ENCODE measurements around the gene PDIA4. TPM values are rescaled to one million over a fixed set of nuclear protein-coding genes. Genes with fewer than 3 reads are reported as not detected.
"Not testable (repeated sequence)": the region's sequence is repeated elsewhere in the genome, so short reads cannot be mapped to it uniquely, and the experiment has no call there.

The PDIA4 gene
- total RNA-seq, 1 experiment from 2014 or later, result 281 TPM

DNA sequence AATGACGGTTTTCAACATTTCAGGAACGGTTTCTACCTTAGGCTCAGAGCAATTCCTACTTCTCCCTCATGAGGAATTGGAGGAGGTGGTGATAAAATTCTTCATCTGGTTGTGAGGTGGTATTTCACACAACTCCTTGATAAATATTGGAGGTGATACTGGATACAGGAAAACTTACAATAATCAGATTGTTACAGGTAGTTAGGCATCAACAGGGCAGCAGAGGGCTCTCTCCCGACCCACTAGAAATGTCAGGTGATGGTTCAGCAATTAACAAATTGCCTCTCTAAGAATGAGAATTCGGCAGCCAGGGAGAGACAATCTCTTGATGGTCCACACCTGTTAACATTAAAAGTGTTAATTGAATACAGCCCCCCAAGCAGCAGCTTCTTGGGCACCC lies 39.6 kb upstream of the PDIA4 start:
- POLR2A ChIA-PET, result interaction anchor here (0.7 kb wide), 1 partner anchor 62 kb away, joined by 5 read pairs; no protein-coding TSS in a partner anchor
- TF ChIP-seq TCF7L2 (IDR thresholded peaks at IDR 0.05; ENCODE audit: low read depth, low read length), result no peak
- no peak for TF ChIP-seq REST (IDR thresholded peaks at IDR 0.05; ENCODE audit: insufficient read depth in 1 of 2, low read depth in 2 of 2, low read length in 1 of 2)
- no peak for TF ChIP-seq SIN3A (IDR thresholded peaks at IDR 0.05; ENCODE audit: borderline replicate concordance, insufficient read depth, low read depth, low read length)
- no peak for TF ChIP-seq POLR2AphosphoS5 (IDR thresholded peaks at IDR 0.05; ENCODE audit: low read depth, low read length)
- TF ChIP-seq, protein P1, sequence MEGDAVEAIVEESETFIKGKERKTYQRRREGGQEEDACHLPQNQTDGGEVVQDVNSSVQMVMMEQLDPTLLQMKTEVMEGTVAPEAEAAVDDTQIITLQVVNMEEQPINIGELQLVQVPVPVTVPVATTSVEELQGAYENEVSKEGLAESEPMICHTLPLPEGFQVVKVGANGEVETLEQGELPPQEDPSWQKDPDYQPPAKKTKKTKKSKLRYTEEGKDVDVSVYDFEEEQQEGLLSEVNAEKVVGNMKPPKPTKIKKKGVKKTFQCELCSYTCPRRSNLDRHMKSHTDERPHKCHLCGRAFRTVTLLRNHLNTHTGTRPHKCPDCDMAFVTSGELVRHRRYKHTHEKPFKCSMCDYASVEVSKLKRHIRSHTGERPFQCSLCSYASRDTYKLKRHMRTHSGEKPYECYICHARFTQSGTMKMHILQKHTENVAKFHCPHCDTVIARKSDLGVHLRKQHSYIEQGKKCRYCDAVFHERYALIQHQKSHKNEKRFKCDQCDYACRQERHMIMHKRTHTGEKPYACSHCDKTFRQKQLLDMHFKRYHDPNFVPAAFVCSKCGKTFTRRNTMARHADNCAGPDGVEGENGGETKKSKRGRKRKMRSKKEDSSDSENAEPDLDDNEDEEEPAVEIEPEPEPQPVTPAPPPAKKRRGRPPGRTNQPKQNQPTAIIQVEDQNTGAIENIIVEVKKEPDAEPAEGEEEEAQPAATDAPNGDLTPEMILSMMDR (IDR thresholded peaks at IDR 0.05), result peak; percentile 57
- Histone ChIP-seq H3K36me3 (ENCODE audit: control insufficient read depth, insufficient read depth, low read length) (peaks cover 6% of the 10 kb centered on the region), H3K4me1 (ENCODE audit: control insufficient read depth, insufficient read depth, low read length) (no peaks in the 10 kb centered on the region), H3K27me3 (ENCODE audit: control insufficient read depth, insufficient read depth, low read length) (no peaks in the 10 kb centered on the region), H3K27ac (ENCODE audit: low read length) (no peak overlapping the region), H3K4me3 (ENCODE audit: low read depth in 2 of 2, low read length in 2 of 2) (no peak overlapping the region), H3K9me3 (ENCODE audit: control insufficient read depth, insufficient read depth, low read depth, low read length) (no peaks in the 10 kb centered on the region)
- in situ Hi-C loops (cut with HindIII; ENCODE audit: low pct_unique_long_range_greater_than_20kb, low sequenced_read_pairs) (no loop called here), intact Hi-C loops (cut with micrococcal nuclease; ENCODE audit: unreplicated experiment) (loop anchor here (5.0 kb wide), 1 partner anchor 81 kb away; no protein-coding TSS in a partner anchor)
- DNase-seq (ENCODE audit: low read depth, low spot score) (no peak), ATAC-seq (no peak)
- BruUV-seq (replicated peaks), result no TSS peak
- CTCF ChIA-PET, result interaction anchor here (0.6 kb wide), 1 partner anchor 60 kb away, joined by 5 read pairs; no protein-coding TSS in a partner anchor

GRCh38 chr7:149063476-149063875 lies 35.2 kb upstream of the PDIA4 start:
- in situ Hi-C loops (cut with HindIII; ENCODE audit: low pct_unique_long_range_greater_than_20kb, low sequenced_read_pairs), result no loop called here
- ChIA-PET POLR2A (no interaction called here), CTCF (no interaction called here)
- TF ChIP-seq SIN3A (IDR thresholded peaks at IDR 0.05; ENCODE audit: borderline replicate concordance, insufficient read depth, low read depth, low read length), result no peak
- TF ChIP-seq, protein P1 (IDR thresholded peaks at IDR 0.05), result no peak
- no peak for TF ChIP-seq TCF7L2 (IDR thresholded peaks at IDR 0.05; ENCODE audit: low read depth, low read length)
- no peak for TF ChIP-seq REST (IDR thresholded peaks at IDR 0.05; ENCODE audit: insufficient read depth in 1 of 2, low read depth in 2 of 2, low read length in 1 of 2)
- no peak for TF ChIP-seq POLR2AphosphoS5 (IDR thresholded peaks at IDR 0.05; ENCODE audit: low read depth, low read length)
- no peak for DNase-seq (ENCODE audit: low read depth, low spot score)
- no TSS peak for BruUV-seq (replicated peaks)
- intact Hi-C loops (cut with micrococcal nuclease; ENCODE audit: unreplicated experiment), result no loop called here
- no peak for ATAC-seq
- Histone ChIP-seq H3K9me3 (ENCODE audit: control insufficient read depth, insufficient read depth, low read depth, low read length) (no peaks in the 10 kb centered on the region), H3K36me3 (ENCODE audit: control insufficient read depth, insufficient read depth, low read length) (no peaks in the 10 kb centered on the region), H3K4me3 (ENCODE audit: low read depth in 2 of 2, low read length in 2 of 2) (no peak overlapping the region), H3K27ac (ENCODE audit: low read length) (no peak overlapping the region), H3K27me3 (ENCODE audit: control insufficient read depth, insufficient read depth, low read length) (no peaks in the 10 kb centered on the region), H3K4me1 (ENCODE audit: control insufficient read depth, insufficient read depth, low read length) (no peaks in the 10 kb centered on the region)

DNA sequence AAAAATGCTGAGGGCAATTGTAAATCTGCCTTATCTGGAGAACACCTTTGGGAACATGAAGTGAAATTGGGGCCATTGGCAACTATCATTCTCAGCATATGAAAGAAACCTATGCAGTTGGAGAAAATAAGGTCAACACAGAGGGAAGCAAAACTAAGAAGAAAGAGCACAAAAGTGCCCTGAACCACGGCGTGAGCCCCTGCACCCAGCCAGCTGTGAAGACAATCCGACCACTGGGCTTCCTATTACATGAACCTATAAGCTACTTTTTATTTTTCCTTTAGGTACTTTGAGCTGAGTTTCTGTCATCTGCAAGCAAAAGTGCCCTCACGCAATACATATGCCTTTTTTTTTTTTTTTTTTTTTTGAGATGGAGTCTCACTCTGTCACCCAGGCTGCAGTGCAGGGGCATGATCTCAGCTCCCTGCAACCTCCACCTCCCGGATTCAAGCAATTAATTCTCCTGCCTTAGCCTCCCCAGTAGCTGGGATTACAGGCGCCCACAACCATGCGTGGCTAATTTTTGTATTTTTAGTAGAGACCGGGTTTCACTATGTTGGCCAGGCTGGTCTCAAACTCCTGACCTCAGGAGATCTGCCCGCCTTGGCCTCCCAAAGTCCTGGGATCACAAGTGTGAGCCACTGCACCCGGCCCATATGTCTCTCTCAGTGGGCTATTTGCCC lies 34.1 kb upstream of the PDIA4 start:
- ChIA-PET POLR2A (interaction anchor here (0.6 kb wide), 2 partner anchors 72 to 185 kb away, joined by 3 to 9 read pairs; no protein-coding TSS in a partner anchor), CTCF (interaction anchor here (0.6 kb wide), 2 partner anchors 10 to 22 kb away, joined by 4 to 11 read pairs; no protein-coding TSS in a partner anchor)
- in situ Hi-C loops (cut with HindIII; ENCODE audit: low pct_unique_long_range_greater_than_20kb, low sequenced_read_pairs); H3K27ac ChIP-seq (ENCODE audit: low read length); H3K4me3 ChIP-seq (ENCODE audit: low read depth in 2 of 2, low read length in 2 of 2); H3K36me3 ChIP-seq (ENCODE audit: control insufficient read depth, insufficient read depth, low read length); DNase-seq (ENCODE audit: low read depth, low spot score); ATAC-seq; H3K27me3 ChIP-seq (ENCODE audit: control insufficient read depth, insufficient read depth, low read length); H3K4me1 ChIP-seq (ENCODE audit: control insufficient read depth, insufficient read depth, low read length); H3K9me3 ChIP-seq (ENCODE audit: control insufficient read depth, insufficient read depth, low read depth, low read length); BruUV-seq (replicated peaks); intact Hi-C loops (cut with micrococcal nuclease; ENCODE audit: unreplicated experiment): not testable (repeated sequence)
